NCI-H2081 (cell line): Measurements from ENCODE around the gene ARL17A.
"Not testable (repeated sequence)": the region's sequence is repeated elsewhere in the genome, so short reads cannot be mapped to it uniquely, and the experiment has no call there.

ENCODE experiments used
- DNase-seq, 2 experiments: peaks; one replicate each; lab custom pipeline; 2025; lab: John Stamatoyannopoulos, UW

The ARL17A gene

DNA sequence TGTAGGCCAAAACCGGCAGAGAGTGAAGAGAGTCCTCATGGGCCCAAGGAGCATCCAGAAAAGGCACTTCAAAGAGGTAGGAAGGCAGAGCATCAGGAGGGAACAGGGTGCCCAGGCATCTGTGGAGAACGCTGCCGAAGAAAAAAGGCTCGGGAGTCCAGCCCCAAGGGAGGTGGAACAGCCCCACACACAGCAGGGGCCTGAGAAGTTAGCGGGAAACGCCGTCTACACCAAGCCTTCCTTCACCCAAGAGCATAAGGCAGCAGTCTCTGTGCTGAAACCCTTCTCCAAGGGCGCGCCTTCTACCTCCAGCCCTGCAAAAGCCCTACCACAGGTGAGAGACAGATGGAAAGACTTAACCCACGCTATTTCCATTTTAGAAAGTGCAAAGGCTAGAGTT is 30.9 kb downstream of the ARL17A start:
- DNase-seq: not testable (repeated sequence)

- not testable (repeated sequence) for DNase-seq
Observed at GRCh38 chr17:46534716-46535115, 44.8 kb downstream of the ARL17A start.

- DNase-seq: not testable (repeated sequence)
Observed at GRCh38 chr17:46512168-46512567, 67.3 kb downstream of the ARL17A start, which contains the start of gene LRRC37A2. TSS of gene LRRC37A2 (plus strand) at chr17:46512468. CDS start at chr17:46512713, 245 bp downstream.

- DNase-seq: not testable (repeated sequence)
Observed at GRCh38 chr17:46505896-46506295, 73.6 kb downstream of the ARL17A start.

DNA sequence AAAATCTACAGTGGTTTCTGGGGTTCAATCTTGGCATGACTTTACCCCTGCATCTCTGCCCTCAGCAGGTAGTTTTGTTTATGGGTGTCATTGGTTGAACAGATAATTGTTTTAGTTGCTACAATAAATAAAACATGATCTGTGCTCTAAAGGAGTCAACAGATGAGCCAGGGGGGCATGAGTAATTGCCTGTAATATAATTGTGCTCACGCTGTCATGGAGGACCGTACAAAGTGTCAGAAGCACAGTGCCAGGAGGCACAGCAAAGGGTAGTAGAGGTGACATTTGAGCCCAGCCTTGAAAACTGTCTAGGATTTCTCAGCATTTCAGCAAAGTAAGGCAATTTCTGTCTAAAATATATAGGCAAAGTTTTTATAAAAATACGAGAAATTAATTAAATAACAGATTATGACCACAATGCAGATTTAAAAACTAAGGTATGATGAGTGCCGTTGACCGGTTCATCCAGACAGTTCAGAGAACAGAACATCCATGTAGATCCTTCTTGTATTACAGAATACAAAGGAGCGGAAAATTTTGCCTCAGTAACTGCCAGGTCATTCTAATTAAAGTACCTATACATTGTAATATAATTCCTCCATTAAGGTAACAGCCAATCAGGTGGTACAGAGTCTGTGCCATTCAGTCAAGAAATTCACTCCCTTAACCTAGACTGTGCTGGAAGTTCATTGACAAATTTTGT is 79.9 kb downstream of the ARL17A start:
- DNase-seq: not testable (repeated sequence)

DNA sequence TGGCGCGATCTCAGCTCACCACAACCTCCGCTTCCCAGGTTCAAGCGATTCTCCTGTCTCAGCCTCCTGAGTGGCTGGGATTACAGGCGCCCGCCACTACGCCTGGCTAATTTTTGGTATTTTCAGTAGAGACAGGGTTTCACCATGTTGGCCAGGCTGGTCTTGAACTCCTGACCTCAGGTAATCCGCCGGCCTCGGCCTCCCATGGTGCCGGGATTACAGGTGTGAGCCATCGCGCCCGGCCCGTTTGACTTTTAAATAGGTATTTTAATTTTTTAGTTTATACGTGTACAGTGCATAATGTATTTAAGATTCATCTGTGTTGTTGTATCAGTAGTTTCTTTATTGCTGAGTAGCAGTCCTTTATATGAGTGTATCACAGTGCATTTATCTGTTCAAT is 87.5 kb downstream of the ARL17A start:
- DNase-seq: not testable (repeated sequence)

GRCh38 chr17:46481310-46481709 is 98.2 kb downstream of the ARL17A start:
- not testable (repeated sequence) for DNase-seq

GRCh38 chr17:46478823-46479222 is 100.7 kb downstream of the ARL17A start:
- not testable (repeated sequence) for DNase-seq

DNA sequence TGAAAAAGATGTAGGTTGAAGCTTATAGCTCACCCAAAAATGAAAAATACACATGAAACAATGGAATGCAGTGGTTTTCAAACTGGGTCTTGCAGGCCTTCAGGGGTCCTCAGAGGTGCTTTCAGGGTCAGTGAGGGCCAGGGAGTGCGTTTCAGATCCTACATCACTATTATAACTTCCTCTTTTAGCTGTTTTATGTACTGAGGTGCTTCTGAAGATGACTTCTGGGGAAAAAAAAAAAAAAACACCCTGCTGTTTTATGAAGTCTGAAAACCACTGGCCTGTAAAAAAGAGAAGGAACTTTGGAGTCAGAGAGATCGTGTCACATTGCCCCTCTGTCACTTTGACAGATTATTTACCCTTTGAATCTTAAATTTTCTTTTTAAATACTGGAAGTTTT is 103.9 kb downstream of the ARL17A start:
- not testable (repeated sequence) for DNase-seq

DNA sequence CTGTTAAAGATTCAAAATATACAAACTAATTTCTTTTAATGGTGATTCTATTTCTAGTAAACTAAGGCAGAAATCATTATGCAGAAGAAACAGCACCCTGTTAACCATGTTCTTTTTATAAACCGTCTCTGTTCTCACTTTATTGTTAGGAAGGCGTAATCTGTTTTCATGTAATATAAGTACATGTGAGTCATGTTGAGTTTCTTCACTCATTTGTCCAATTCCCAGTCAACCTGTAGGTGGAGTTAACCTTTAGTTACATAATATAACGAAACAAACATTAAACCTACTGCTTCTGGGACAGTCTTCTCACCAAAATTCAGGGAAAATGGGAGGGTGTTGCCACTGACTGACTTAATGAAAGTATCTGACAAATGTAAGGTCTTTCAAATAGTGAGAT is 105.0 kb downstream of the ARL17A start:
- DNase-seq: not testable (repeated sequence)

DNA sequence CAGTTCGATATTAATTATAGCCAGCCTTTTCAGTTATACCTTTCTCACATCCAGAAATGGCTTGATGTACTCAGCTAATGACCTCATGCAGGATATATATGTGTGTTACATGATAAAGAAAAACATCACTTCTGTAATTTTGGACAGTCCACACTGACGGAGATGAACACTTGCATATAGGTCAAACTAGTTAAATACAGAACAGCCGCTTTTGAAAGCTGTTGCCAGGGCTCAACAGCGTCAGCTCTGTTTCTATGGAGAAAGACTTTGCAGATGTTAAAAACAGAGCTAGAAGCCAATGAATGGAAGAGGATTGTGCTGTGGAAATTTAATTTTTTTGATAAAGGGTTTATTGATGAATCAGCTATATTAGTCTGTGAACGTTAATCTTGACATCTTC is 111.9 kb downstream of the ARL17A start:
- not testable (repeated sequence) for DNase-seq
